BJ (cell line): Measurements from ENCODE around the gene PI4KA. TPM values are rescaled to one million over a fixed set of nuclear protein-coding genes. Genes with fewer than 3 reads are reported as not detected.
A peak's percentile ranks its signal among the peaks of the same experiment; 100 is the strongest.

Source experiments
- CTCF ChIA-PET: fragments of 350-600 bp; formaldehyde crosslinking; extraction: SDS; loops from one replicate; lab custom pipeline; 2021; ENCODE audit warnings: antibody characterized with exemption, inconsistent platforms; lab: Yijun Ruan, JAX
- POLR2A ChIA-PET: fragments of 300-600 bp; sonication (Branson Sonifier 250); formaldehyde crosslinking; extraction: SDS; loops from one replicate; lab custom pipeline; 2021; ENCODE audit warnings: antibody characterized with exemption; lab: Charles Lee
- DNase-seq: peaks from one replicate; pipeline ENCODE4 v3.0.0-alpha.2; 2011; ENCODE audit warnings: low read depth
- H3K27me3 ChIP-seq: 2 replicates; pipeline ENCODE4 v1.6.0; 2011; ENCODE audit warnings: low read length; ENCODE audit not compliant: control insufficient read depth, insufficient read depth
- H3K36me3 ChIP-seq: 2 replicates; pipeline ENCODE4 v1.5.1; 2011; ENCODE audit warnings: low read length; ENCODE audit not compliant: control insufficient read depth, insufficient read depth
- H3K4me3 ChIP-seq: 2 replicates; pipeline ENCODE4 v1.5.1; 2011; ENCODE audit warnings: low read depth, mild to moderate bottlenecking, control low read depth, low read length
- polyA plus RNA-seq: library from polyadenylated mRNA; depleted of rRNA; stranded (reverse); fragments of >200 nt; gene quantifications from 2 replicates; pipeline ENCODE4 v1.2.3, GENCODE V29; 2011
- TF ChIP-seq, protein P1 (sequence below): IDR thresholded peaks from 2 replicates; pipeline ENCODE4 v1.5.1; 2011; ENCODE audit warnings: low read depth, mild to moderate bottlenecking, control low read depth, inconsistent platforms, low read length, moderate library complexity; ENCODE audit not compliant: insufficient read depth

PI4KA gene
- polyA plus RNA-seq, 1 experiment, result 34.2 TPM

DNA sequence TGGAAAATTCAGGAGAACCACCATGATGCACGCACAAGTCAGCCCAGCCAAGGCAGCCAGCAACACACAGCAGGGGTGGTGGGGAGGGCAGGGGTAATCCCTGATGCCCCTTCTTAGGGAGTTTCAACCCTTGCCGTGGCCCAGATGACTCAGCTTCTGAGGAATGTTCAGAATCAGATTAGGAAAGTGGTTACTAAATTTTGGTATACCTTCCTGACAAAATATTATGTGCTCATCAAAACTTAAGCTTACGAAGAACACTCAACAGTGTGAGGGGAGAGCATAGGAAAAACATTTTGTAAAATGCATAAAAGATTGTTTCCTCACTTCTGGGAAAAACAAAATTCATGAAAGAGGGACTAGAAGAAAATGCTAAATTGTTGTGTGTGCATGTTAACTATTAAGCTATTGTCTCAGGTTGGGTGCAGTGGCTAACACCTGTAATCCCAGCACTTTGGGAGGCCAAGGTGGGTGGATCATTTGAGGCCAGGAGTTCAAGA, 52.6 kb downstream of the PI4KA start:
- Histone ChIP-seq H3K4me3 (no peak overlapping the region), H3K36me3 (peaks cover 19% of the 10 kb centered on the region), H3K27me3 (no peaks in the 10 kb centered on the region)
- CTCF ChIA-PET, result interaction anchor here (0.9 kb wide), 1 partner anchor 79 kb away, joined by 6 read pairs; no protein-coding TSS in a partner anchor
- POLR2A ChIA-PET, result no interaction called here
- TF ChIP-seq, protein P1, sequence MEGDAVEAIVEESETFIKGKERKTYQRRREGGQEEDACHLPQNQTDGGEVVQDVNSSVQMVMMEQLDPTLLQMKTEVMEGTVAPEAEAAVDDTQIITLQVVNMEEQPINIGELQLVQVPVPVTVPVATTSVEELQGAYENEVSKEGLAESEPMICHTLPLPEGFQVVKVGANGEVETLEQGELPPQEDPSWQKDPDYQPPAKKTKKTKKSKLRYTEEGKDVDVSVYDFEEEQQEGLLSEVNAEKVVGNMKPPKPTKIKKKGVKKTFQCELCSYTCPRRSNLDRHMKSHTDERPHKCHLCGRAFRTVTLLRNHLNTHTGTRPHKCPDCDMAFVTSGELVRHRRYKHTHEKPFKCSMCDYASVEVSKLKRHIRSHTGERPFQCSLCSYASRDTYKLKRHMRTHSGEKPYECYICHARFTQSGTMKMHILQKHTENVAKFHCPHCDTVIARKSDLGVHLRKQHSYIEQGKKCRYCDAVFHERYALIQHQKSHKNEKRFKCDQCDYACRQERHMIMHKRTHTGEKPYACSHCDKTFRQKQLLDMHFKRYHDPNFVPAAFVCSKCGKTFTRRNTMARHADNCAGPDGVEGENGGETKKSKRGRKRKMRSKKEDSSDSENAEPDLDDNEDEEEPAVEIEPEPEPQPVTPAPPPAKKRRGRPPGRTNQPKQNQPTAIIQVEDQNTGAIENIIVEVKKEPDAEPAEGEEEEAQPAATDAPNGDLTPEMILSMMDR, result no peak
- no peak for DNase-seq

DNA sequence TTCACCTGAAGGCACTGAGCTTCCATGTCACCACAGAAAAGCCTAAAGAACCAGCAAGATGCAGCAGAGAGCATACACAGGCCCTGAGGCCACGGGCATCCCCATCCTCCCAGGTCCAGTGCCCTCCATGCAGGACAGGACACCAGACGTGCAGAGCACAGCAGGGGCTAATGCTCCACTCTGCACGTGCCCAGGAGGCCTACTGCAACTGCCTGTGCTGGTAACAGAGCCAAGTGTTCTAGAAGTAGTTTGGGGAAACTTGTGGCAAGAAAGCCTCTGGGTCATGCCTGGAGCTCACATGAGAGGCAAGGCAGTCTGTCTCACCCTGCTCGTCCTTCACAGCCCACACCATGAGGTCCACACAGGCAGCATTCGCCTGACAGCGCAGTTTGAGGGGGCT, 54.0 kb downstream of the PI4KA start:
- no peak overlapping the region for H3K4me3 ChIP-seq
- TF ChIP-seq, protein P1, result no peak
- POLR2A ChIA-PET, result no interaction called here
- CTCF ChIA-PET, result interaction anchor here (0.9 to 3.3 kb wide), 7 partner anchors 10 to 178 kb away, joined by 3 to 22 read pairs (median 4); partner anchors contain the start of gene LZTR1
- H3K27me3 ChIP-seq, result no peaks in the 10 kb centered on the region
- DNase-seq, result no peak
- peaks cover 14% of the 10 kb centered on the region for H3K36me3 ChIP-seq

DNA sequence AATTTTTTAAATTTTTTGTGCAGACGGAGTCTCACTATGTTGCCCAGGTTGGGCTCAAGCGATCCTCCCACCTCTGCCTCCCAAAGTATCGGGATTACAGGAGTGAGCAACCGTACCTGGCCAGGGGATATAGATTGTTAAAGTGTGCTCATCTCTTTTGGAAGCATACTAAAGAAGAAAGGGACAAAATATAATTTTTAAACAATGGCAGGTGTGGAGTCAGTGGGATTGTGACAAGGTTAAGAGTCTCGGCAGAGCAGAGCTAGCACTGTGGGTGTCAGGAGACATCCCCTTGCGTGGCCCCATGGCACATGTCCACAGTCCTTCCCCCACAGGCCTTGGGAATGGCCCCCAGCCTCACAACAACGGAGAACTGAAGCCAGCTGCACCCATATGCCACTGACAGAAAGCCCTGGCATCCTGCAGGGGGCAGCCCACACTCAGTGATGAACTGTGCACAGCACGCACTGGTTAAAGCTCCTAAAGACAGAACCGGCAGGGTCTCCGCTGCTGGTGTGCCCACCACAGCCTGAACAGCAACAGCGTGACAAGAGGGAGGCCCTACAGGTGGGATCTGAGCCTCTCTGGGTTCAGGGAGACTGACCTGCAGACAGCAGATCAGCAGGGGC, 54.8 kb downstream of the PI4KA start:
- no peak overlapping the region for H3K4me3 ChIP-seq
- TF ChIP-seq, protein P1, result peak; percentile 73
- POLR2A ChIA-PET, result no interaction called here
- DNase-seq, result no peak
- peaks cover 18% of the 10 kb centered on the region for H3K36me3 ChIP-seq
- CTCF ChIA-PET, result interaction anchor here (0.5 to 3.3 kb wide), 11 partner anchors 10 to 179 kb away, joined by 3 to 22 read pairs (median 3); partner anchors contain the start of genes LZTR1 and SERPIND1
- no peaks in the 10 kb centered on the region for H3K27me3 ChIP-seq

DNA sequence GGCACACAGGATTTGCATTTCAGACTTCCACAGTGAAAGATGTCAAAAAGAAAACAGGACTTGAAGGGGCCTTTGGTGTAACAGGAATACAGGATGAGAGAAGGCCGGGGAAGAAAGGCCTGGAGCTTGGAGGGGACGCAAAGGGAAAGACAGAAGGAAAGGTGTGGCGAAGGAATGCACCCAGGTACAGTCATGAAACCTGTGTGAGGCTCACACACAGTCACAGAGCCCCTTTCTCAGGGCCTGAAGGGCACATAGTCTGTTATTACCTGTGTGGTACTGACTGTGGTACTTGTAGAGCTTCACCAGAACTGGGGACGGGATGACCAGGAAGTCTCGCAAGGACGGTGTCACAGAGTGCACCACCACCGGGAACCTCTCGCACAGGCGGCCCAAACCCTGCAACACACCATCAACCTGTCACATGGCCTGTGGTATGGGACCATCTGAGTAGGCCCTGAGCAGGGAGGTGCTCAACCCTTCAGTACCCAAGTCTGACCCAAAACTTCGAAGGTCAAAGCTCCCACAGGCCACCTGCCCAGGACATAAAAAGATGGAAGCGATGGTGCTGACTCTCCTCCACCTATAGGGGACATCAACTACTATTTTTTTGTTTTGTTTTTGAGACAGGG, 55.6 kb downstream of the PI4KA start:
- H3K27me3 ChIP-seq, result no peaks in the 10 kb centered on the region
- no peak overlapping the region for H3K4me3 ChIP-seq
- peaks cover 20% of the 10 kb centered on the region for H3K36me3 ChIP-seq
- DNase-seq, result no peak
- CTCF ChIA-PET, result interaction anchor here (0.8 to 3.3 kb wide), 4 partner anchors 9 to 83 kb away, joined by 3 to 22 read pairs (median 16); no protein-coding TSS in a partner anchor
- POLR2A ChIA-PET, result no interaction called here
- TF ChIP-seq, protein P1, result no peak

DNA sequence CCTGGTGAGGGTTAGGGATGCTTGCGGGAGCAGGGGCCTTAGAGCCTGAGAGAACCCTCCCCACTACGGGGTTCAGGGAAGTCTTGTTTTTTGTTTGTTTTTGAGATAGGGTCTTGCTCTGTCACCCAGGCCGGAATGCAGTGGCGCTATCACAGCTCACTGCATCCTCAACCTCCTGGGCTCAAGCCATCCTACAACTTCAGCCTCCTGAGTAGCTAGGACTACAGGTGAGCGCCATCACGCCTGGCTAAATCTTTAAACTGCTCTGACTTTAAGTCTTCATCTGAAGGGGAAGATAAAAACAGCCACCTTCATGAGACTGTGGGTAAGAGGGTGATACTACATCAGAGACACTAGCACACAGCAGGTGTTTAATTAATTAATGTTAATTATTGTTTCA, 56.2 kb downstream of the PI4KA start:
- Histone ChIP-seq H3K27me3 (no peaks in the 10 kb centered on the region), H3K4me3 (no peak overlapping the region), H3K36me3 (peaks cover 22% of the 10 kb centered on the region)
- TF ChIP-seq, protein P1, result no peak
- no peak for DNase-seq
- POLR2A ChIA-PET, result no interaction called here
- CTCF ChIA-PET, result interaction anchor here (0.8 to 3.3 kb wide), 4 partner anchors 8 to 83 kb away, joined by 3 to 22 read pairs (median 8); no protein-coding TSS in a partner anchor
